ENCODE measurements around the gene WWC2. TPM values are rescaled to one million over a fixed set of nuclear protein-coding genes. Genes with fewer than 3 reads are reported as not detected.

The WWC2 gene
- total RNA-seq, 4 donors from 2014 or later, result 26.9 to 45.9 (median 41.4) TPM

DNA sequence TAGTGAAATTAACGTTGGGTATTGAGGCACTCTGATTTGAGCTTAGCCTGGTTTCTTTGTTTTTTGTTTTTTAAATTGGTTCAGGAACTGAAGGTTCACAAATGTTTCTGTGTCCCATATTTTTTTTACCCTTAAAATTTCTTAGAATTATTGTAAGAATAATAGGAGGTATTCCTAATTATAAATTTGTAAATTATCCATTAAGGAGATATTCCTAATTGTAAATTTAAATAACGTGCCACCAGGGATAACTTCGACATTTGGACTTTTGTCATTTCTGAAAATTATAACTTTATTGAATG, 1.2 kb downstream of the WWC2 start:
- intact Hi-C loops (cut with DNase I; ENCODE audit: low total_unique reads), result no loop called here
- H3K4me1 ChIP-seq, result no peaks in the 10 kb centered on the region
- H3K27ac ChIP-seq, result peak overlapping the region; percentile 92 to 98
- H3K27me3 ChIP-seq, result no peaks in the 10 kb centered on the region
- H3K4me3 ChIP-seq, result peak overlapping the region; percentile 59 to 90
- no peak for DNase-seq
- TF ChIP-seq, protein P1, sequence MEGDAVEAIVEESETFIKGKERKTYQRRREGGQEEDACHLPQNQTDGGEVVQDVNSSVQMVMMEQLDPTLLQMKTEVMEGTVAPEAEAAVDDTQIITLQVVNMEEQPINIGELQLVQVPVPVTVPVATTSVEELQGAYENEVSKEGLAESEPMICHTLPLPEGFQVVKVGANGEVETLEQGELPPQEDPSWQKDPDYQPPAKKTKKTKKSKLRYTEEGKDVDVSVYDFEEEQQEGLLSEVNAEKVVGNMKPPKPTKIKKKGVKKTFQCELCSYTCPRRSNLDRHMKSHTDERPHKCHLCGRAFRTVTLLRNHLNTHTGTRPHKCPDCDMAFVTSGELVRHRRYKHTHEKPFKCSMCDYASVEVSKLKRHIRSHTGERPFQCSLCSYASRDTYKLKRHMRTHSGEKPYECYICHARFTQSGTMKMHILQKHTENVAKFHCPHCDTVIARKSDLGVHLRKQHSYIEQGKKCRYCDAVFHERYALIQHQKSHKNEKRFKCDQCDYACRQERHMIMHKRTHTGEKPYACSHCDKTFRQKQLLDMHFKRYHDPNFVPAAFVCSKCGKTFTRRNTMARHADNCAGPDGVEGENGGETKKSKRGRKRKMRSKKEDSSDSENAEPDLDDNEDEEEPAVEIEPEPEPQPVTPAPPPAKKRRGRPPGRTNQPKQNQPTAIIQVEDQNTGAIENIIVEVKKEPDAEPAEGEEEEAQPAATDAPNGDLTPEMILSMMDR (IDR thresholded peaks at IDR 0.05), result no peak
- no peak for TF ChIP-seq POLR2A (IDR thresholded peaks at IDR 0.05)
- H3K36me3 ChIP-seq, result no peaks in the 10 kb centered on the region
- no peaks in the 10 kb centered on the region for H3K9me3 ChIP-seq

GRCh38 chr4:183100827-183101226, 1.8 kb downstream of the WWC2 start:
- TF ChIP-seq, protein P1 (IDR thresholded peaks at IDR 0.05), result no peak
- no peak for TF ChIP-seq POLR2A (IDR thresholded peaks at IDR 0.05)
- Histone ChIP-seq H3K9me3 (no peaks in the 10 kb centered on the region), H3K27me3 (no peaks in the 10 kb centered on the region), H3K4me3 (peak overlapping the region in 1 of 2 donors; percentile 90), H3K4me1 (no peaks in the 10 kb centered on the region), H3K27ac (peak overlapping the region in 1 of 2 donors; percentile 92), H3K36me3 (no peaks in the 10 kb centered on the region)
- no peak for DNase-seq
- intact Hi-C loops (cut with DNase I; ENCODE audit: low total_unique reads), result no loop called here

DNA sequence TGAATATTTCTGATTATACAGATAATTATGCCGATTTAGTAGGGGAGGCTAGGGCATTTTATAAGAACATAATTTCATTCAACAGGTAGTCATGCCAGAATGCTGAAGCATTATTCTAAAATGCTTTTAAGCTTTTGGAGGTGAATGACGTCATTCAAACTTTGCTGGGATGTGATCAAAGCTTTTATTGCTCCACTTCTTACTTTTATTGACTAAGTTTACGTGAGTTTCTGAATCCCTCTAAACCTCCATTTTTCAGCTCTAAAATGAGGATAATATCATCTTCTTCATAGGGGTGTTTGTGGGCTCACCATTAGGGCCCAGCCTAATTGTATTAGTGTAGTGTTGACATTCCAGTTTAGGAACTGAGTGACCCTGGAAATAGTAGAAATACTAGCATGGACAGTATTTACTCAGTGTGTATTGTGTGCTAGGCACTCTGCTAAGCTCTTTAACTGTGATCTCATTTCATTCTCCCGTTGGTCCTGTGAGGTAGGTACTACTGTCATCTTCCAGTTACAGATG, 3.0 kb downstream of the WWC2 start:
- Histone ChIP-seq H3K4me3 (no peak overlapping the region), H3K4me1 (no peaks in the 10 kb centered on the region), H3K9me3 (no peaks in the 10 kb centered on the region), H3K27me3 (no peaks in the 10 kb centered on the region), H3K36me3 (no peaks in the 10 kb centered on the region), H3K27ac (no peak overlapping the region)
- TF ChIP-seq POLR2A (IDR thresholded peaks at IDR 0.05), result no peak
- TF ChIP-seq, protein P1 (IDR thresholded peaks at IDR 0.05), result no peak
- intact Hi-C loops (cut with DNase I; ENCODE audit: low total_unique reads), result no loop called here
- DNase-seq, result no peak

DNA sequence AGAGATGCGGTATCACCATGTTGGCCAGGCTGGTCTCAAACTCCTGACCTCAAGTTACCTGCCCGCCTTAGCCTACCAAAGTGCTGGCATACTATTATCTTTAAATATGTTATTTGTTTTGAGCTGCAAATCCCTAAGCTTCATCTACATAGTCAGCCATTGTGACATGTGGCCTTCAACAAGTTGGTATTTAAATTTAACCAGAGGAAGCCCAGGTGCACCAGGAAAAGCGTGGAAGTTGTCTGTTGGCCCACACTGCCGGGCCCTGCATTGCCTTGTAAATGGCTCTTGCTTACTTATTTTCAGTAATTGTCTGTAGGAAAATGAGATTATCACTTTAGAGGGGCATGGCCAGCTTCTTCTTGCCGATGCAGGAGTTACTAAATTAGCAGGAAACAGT, 6.0 kb downstream of the WWC2 start:
- TF ChIP-seq, protein P1 (IDR thresholded peaks at IDR 0.05), result no peak
- TF ChIP-seq POLR2A (IDR thresholded peaks at IDR 0.05), result no peak
- no peak overlapping the region for H3K4me3 ChIP-seq
- intact Hi-C loops (cut with DNase I; ENCODE audit: low total_unique reads), result no loop called here
- no peaks in the 10 kb centered on the region for H3K27me3 ChIP-seq
- H3K36me3 ChIP-seq, result no peaks in the 10 kb centered on the region
- no peaks in the 10 kb centered on the region for H3K4me1 ChIP-seq
- H3K9me3 ChIP-seq, result no peaks in the 10 kb centered on the region
- DNase-seq, result no peak
- H3K27ac ChIP-seq, result no peak overlapping the region

DNA sequence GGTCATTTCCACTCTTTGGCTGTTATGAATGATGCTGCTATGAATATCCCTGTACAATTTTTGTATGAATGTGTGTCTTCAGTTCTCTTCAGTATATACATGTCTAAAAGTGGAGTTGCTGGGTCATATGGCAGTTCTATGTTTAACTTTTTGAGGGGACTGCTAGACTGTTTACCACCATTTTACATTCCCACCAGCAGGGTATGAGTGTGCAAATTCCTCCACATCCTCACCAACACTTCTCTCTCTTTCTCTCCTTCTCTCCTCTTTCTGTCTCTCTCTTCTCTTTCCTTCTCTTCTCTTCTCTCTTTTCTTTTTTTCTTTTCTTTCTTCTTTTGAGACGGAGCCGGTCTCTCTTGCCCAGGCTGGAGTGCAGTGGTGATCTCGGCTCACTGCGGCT, 7.8 kb downstream of the WWC2 start:
- Histone ChIP-seq H3K27ac (no peak overlapping the region), H3K9me3 (no peaks in the 10 kb centered on the region), H3K4me3 (no peak overlapping the region), H3K27me3 (no peaks in the 10 kb centered on the region), H3K4me1 (no peaks in the 10 kb centered on the region), H3K36me3 (no peaks in the 10 kb centered on the region)
- intact Hi-C loops (cut with DNase I; ENCODE audit: low total_unique reads), result no loop called here
- no peak for TF ChIP-seq POLR2A (IDR thresholded peaks at IDR 0.05)
- TF ChIP-seq, protein P1 (IDR thresholded peaks at IDR 0.05), result no peak
- no peak for DNase-seq

Measured in uterus (tissue), 4 donors.